GM12872 (cell line): ENCODE results near the gene EIF3L.

Experiments
- CTCF ChIP-seq: IDR thresholded peaks from 3 replicates; pipeline ENCODE4 v1.5.1; 2011; ENCODE audit warnings: low read depth, mild to moderate bottlenecking, low read length, moderate library complexity; ENCODE audit not compliant: insufficient read depth

Gene EIF3L

GRCh38 chr22:37804881-37805809 lies 44.1 kb upstream of the EIF3L start:
- TF ChIP-seq CTCF, result no peak

- no peak for TF ChIP-seq CTCF
Measured at GRCh38 chr22:37805810-37806277, 43.4 kb upstream of the EIF3L start.

GRCh38 chr22:37806409-37807333 lies 42.5 kb upstream of the EIF3L start:
- no peak for TF ChIP-seq CTCF

DNA sequence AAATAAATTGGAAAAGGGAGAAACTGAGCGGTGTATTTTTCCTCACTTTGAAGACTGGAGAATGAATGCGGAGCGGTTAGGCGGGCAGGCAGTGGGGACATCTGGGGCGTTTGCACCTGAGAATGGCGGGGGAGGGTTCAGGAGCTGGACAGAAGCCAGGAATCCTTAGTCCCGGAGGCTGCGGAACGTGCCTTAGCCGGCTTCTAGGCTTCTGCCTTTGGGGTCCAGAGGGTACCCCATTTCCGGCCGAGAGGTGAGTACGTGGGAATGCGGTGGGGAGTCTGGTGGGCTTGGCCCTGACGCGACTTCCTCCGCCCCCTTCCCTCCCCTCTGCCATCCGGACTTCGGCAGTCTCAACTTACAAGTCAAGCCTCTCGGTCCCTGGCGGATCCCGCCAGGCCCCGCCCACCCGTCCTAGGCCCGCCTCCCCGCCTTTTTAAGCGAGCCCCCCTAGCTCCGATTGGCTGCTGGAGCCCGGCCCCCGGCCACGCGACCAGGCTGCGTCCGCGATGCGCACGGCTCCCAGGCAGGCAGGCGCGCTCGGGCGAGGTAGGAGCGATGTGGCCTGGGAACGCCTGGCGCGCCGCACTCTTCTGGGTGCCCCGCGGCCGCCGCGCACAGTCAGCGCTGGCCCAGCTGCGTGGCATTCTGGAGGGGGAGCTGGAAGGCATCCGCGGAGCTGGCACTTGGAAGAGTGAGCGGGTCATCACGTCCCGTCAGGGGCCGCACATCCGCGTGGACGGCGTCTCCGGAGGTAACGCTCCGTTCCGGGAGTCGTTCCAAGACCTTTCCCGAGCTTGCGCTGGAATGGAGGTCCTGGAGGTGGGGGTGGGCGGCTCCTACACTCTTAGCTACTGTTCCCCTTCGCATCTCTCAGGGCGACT lies 41.6 kb upstream of the EIF3L start, which contains the start of gene GCAT:
GCAT (plus strand) TSS at position 525 of the 884 bp plus-strand sequence; CDS start at position 559, 34 bp downstream.
- TF ChIP-seq CTCF, result no peak

DNA sequence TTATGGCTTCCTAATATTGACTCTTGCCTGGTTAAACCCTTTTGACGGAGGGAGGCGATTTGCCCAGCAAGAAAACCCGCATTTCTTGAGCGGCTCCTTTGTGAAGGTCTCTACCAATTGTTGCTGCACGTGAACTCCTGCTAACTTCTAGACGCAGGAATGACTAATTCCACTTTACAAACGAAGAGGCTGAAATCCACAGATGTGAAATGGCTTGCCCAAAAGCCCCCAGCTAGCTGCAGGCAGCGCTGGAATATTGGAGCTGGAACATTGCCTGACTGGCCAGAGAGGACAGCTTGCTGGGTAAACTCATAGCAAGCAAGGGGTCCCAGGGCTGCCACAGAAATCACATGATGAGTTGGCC lies 40.9 kb upstream of the EIF3L start:
- TF ChIP-seq CTCF, result no peak

- TF ChIP-seq CTCF, result no peak
Measured at GRCh38 chr22:37809672-37810333, 39.4 kb upstream of the EIF3L start.
